Keratinocyte (primary cell): Measurements from ENCODE around the gene FHAD1. TPM values are rescaled to one million over a fixed set of nuclear protein-coding genes. Genes with fewer than 3 reads are reported as not detected.

Experiments used
- DNase-seq: peaks from one replicate; pipeline ENCODE4 v3.0.0-alpha.2; 2011; ENCODE audit warnings: low read depth, missing footprints, low spot score
- FAIRE-seq: peaks from 2 replicates; lab custom pipeline; 2011; peaks lifted over from hg19 to GRCh38; lab: Jason Lieb, UNC
- H2AFZ ChIP-seq: 2 replicates; pipeline ENCODE4 v1.6.0; 2012; ENCODE audit warnings: low read length, control low read depth, inconsistent platforms; ENCODE audit not compliant: control insufficient read depth
- H3K27ac ChIP-seq: 2 replicates; pipeline ENCODE4 v1.5.1; 2011; ENCODE audit warnings: low read length; ENCODE audit not compliant: control insufficient read depth, insufficient read depth
- H3K27me3 ChIP-seq: 3 replicates; pipeline ENCODE4 v1.6.0; 2011; ENCODE audit warnings: low read length; ENCODE audit not compliant: control insufficient read depth, insufficient read depth; ENCODE audit errors: extremely low read depth
- H3K36me3 ChIP-seq, 2 experiments: 2 replicates in 1 of 2; 3 replicates in 1 of 2; pipeline ENCODE4 v1.5.1; 2011; ENCODE audit warnings: low read length in 2 of 2, mild to moderate bottlenecking in 1 of 2; ENCODE audit not compliant: control insufficient read depth in 2 of 2, insufficient read depth in 2 of 2; ENCODE audit errors: extremely low read depth in 1 of 2
- H3K4me1 ChIP-seq: 3 replicates; pipeline ENCODE4 v1.5.1; 2011; ENCODE audit warnings: low read length; ENCODE audit not compliant: control insufficient read depth, insufficient read depth; ENCODE audit errors: extremely low read depth
- H3K4me2 ChIP-seq: 3 replicates; pipeline ENCODE4 v1.6.0; 2011; ENCODE audit warnings: low read depth, low read length; ENCODE audit not compliant: control insufficient read depth, insufficient read depth; ENCODE audit errors: extremely low read depth
- H3K4me3 ChIP-seq, 3 experiments: fragments of 200-600 bp in 1 of 3; sonication (generic) in 1 of 3; 2 replicates in 2 of 3; 3 replicates in 1 of 3; pipeline ENCODE4 v1.5.1; 2011 to 2016; ENCODE audit warnings: low read length in 3 of 3, mild to moderate bottlenecking in 3 of 3, control low read depth in 2 of 3, inconsistent platforms in 1 of 3, low read depth in 1 of 3, mixed read lengths in 1 of 3, mixed run types in 1 of 3, moderate library complexity in 1 of 3; ENCODE audit not compliant: control insufficient read depth in 2 of 3, insufficient read depth in 2 of 3; ENCODE audit errors: extremely low read depth in 1 of 3
- H3K79me2 ChIP-seq: 2 replicates; pipeline ENCODE4 v1.6.0; 2012; ENCODE audit warnings: low read length; ENCODE audit not compliant: control insufficient read depth, insufficient read depth
- H3K9ac ChIP-seq: 3 replicates; pipeline ENCODE4 v1.6.0; 2011; ENCODE audit warnings: low read length; ENCODE audit not compliant: control insufficient read depth, insufficient read depth; ENCODE audit errors: extremely low read depth
- H3K9me1 ChIP-seq: 3 replicates; pipeline ENCODE4 v1.6.0; 2011; ENCODE audit warnings: low read length; ENCODE audit not compliant: control insufficient read depth, insufficient read depth; ENCODE audit errors: extremely low read depth
- H3K9me3 ChIP-seq: 2 replicates; pipeline ENCODE4 v1.5.1; 2012; ENCODE audit warnings: low read depth, low read length; ENCODE audit not compliant: control insufficient read depth
- H4K20me1 ChIP-seq: 3 replicates; pipeline ENCODE4 v1.6.0; 2011; ENCODE audit warnings: low read length; ENCODE audit not compliant: control insufficient read depth, insufficient read depth; ENCODE audit errors: extremely low read depth
- EZH2 ChIP-seq: IDR thresholded peaks from one replicate; pipeline ENCODE4 v1.6.1; 2012; ENCODE audit warnings: inconsistent platforms, mild to moderate bottlenecking, low read length, moderate library complexity
- dilution Hi-C: fragments of 300-500 bp; cut with MboI; formaldehyde crosslinking; loops from one replicate; pipeline ENCODE4 v1.7.0; 2020; ENCODE audit warnings: low sequenced_read_pairs; ENCODE audit not compliant: extremely low pct_ligation_motif_present
- polyA plus RNA-seq, 5 experiments: library from polyadenylated mRNA; depleted of rRNA in 3 of 5; stranded (reverse) in 3 of 5; stranded (forward) in 1 of 5; unstranded in 1 of 5; fragments of >200 nt; gene quantifications; 1 replicate in 1 of 5; 2 replicates in 3 of 5; 3 replicates in 1 of 5; pipeline versions ENCODE4 v1.2.1 to v1.2.3, GENCODE V29; 2011 to 2012; ENCODE audit warnings: missing spikeins in 2 of 5, low read depth in 1 of 5, low replicate concordance in 1 of 5
- TF ChIP-seq, protein P1 (sequence below), 3 experiments: IDR thresholded peaks in 1 of 3; conservative IDR thresholded peaks in 1 of 3; optimal IDR thresholded peaks in 1 of 3; 2 replicates in 2 of 3; 3 replicates in 1 of 3; pipeline versions ENCODE3 to v1.5.1; 2011; ENCODE audit warnings: low read length in 3 of 3, mild to moderate bottlenecking in 3 of 3, moderate library complexity in 2 of 3, control low read depth in 1 of 3, inconsistent platforms in 1 of 3; ENCODE audit not compliant: insufficient read depth in 2 of 3; ENCODE audit errors: extremely low read depth in 1 of 3

The FHAD1 gene
- polyA plus RNA-seq, 1 donor (not counting 4 experiments of a cell fraction or from before 2014, with no cell fraction given): 0.09 TPM

DNA sequence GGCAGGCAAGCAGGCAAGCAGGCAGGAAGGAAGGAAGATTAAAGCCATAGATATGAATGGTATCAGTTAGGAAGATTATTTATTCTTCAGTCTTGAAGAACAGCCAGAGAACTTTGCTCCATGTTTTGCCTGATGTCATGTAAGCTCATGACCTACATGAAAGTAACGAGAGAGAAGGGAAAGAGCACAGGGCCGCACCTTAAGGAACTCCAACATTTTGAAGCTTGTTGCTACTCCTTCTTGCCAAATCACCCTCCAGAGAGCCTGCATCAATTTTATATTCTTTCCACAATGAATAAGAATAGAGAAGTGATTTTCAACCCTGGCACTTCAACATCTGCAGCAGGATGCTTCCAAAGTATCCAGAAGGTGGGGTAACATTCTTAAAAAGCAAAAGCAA lies 84.7 kb downstream of the FHAD1 start:
- Histone ChIP-seq H3K9ac (no peak overlapping the region), H3K27me3 (no peaks in the 10 kb centered on the region), H3K27ac (no peak overlapping the region), H4K20me1 (no peaks in the 10 kb centered on the region), H3K4me1 (no peaks in the 10 kb centered on the region), H3K79me2 (no peaks in the 10 kb centered on the region), H3K4me2 (no peak overlapping the region), H3K9me1 (no peaks in the 10 kb centered on the region), H3K4me3 (no peak overlapping the region), H2AFZ (no peak overlapping the region), H3K9me3 (no peaks in the 10 kb centered on the region), H3K36me3 (no peaks in the 10 kb centered on the region)
- FAIRE-seq: no peak
- no peak for DNase-seq
- TF ChIP-seq EZH2: no peak
- TF ChIP-seq, protein P1, sequence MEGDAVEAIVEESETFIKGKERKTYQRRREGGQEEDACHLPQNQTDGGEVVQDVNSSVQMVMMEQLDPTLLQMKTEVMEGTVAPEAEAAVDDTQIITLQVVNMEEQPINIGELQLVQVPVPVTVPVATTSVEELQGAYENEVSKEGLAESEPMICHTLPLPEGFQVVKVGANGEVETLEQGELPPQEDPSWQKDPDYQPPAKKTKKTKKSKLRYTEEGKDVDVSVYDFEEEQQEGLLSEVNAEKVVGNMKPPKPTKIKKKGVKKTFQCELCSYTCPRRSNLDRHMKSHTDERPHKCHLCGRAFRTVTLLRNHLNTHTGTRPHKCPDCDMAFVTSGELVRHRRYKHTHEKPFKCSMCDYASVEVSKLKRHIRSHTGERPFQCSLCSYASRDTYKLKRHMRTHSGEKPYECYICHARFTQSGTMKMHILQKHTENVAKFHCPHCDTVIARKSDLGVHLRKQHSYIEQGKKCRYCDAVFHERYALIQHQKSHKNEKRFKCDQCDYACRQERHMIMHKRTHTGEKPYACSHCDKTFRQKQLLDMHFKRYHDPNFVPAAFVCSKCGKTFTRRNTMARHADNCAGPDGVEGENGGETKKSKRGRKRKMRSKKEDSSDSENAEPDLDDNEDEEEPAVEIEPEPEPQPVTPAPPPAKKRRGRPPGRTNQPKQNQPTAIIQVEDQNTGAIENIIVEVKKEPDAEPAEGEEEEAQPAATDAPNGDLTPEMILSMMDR (optimal IDR thresholded peaks at IDR 0.05 in 1 of 3, IDR thresholded peaks at IDR 0.05 in 1 of 3, conservative IDR thresholded peaks at IDR 0.05 in 1 of 3; ENCODE audit: extremely low read depth in 1 of 3, insufficient read depth in 2 of 3, low read length in 3 of 3): no peak
- dilution Hi-C loops: loop anchor here (10.0 kb wide), 1 partner anchor 83 kb away; no protein-coding TSS in a partner anchor

DNA sequence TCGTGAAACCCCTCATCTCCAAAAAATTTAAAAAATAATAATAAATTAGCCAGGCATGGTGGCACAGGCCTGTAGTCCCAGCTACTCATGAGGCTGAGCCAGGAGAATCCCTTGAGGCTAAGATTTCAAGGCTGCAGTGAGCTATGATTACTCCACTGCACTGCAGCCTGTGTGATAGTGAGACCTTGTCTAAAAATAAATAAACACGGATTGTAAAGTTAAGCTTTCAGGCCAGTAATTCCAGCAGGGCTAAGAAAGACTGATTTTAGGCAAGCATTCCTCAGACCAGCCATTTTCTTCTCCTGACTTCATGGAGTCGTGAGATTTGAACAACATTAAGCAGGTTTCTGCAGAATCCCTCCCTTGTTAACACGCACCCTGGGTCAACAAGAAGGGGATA lies 85.5 kb downstream of the FHAD1 start:
- no peak for FAIRE-seq
- Histone ChIP-seq H3K4me1 (peaks cover 4% of the 10 kb centered on the region), H4K20me1 (no peaks in the 10 kb centered on the region), H3K4me3 (no peak overlapping the region), H3K9ac (no peak overlapping the region), H3K79me2 (no peaks in the 10 kb centered on the region), H3K9me1 (no peaks in the 10 kb centered on the region), H3K9me3 (no peaks in the 10 kb centered on the region), H3K27ac (no peak overlapping the region), H3K36me3 (no peaks in the 10 kb centered on the region), H2AFZ (no peak overlapping the region), H3K27me3 (no peaks in the 10 kb centered on the region), H3K4me2 (no peak overlapping the region)
- dilution Hi-C loops: loop anchor here (10.0 kb wide), 1 partner anchor 82 kb away; no protein-coding TSS in a partner anchor
- TF ChIP-seq, protein P1 (optimal IDR thresholded peaks at IDR 0.05 in 1 of 3, IDR thresholded peaks at IDR 0.05 in 1 of 3, conservative IDR thresholded peaks at IDR 0.05 in 1 of 3; ENCODE audit: extremely low read depth in 1 of 3, insufficient read depth in 2 of 3, low read length in 3 of 3): no peak
- TF ChIP-seq EZH2: no peak
- DNase-seq: no peak
